HG02798 (cell line): ENCODE measurements around the gene TMEM237.
A peak's percentile ranks its signal among the peaks of the same experiment; 100 is the strongest.

Source experiments
- ATAC-seq: cut with Tn5 transposase; IDR thresholded peaks from one replicate; pipeline ENCODE4 v1.9.1; 2021; ENCODE audit warnings: mild to moderate bottlenecking; ENCODE audit not compliant: unreplicated experiment, poor library complexity

TMEM237 gene

GRCh38 chr2:201572846-201573508 lies 70.3 kb downstream of the TMEM237 start:
- peak; percentile 37 for ATAC-seq
